Liver (tissue), 9 donors: ENCODE data around the gene XPR1. TPM values are rescaled to one million over a fixed set of nuclear protein-coding genes. Genes with fewer than 3 reads are reported as not detected.
"Not testable (repeated sequence)": the region's sequence is repeated elsewhere in the genome, so short reads cannot be mapped to it uniquely, and the experiment has no call there.

Experiments
- DNase-seq: peaks from one replicate; pipeline ENCODE4 v3.0.0-alpha.2; 2017; ENCODE audit warnings: low spot score
- H3K27ac ChIP-seq, 2 donors: one replicate each; pipeline ENCODE4 v1.7.0; 2013; ENCODE audit warnings: inconsistent platforms in 2 of 2, low read length in 2 of 2, control low read depth in 1 of 2, low read depth in 1 of 2, mild to moderate bottlenecking in 1 of 2
- H3K27me3 ChIP-seq, 4 donors: one replicate each; pipeline versions ENCODE4 v1.6.1 to v1.7.0; 2013; ENCODE audit warnings: low read length in 3 of 4, inconsistent platforms in 1 of 4, mild to moderate bottlenecking in 1 of 4, moderate library complexity in 1 of 4; ENCODE audit not compliant: control insufficient read depth in 4 of 4, insufficient read depth in 4 of 4
- H3K36me3 ChIP-seq, 4 donors: one replicate each; pipeline versions ENCODE4 v1.6.1 to v1.7.0; 2013; ENCODE audit warnings: low read length in 3 of 4, mild to moderate bottlenecking in 3 of 4, low read depth in 1 of 4, moderate library complexity in 1 of 4; ENCODE audit not compliant: control insufficient read depth in 4 of 4, insufficient read depth in 3 of 4
- H3K4me1 ChIP-seq, 4 donors: one replicate each; pipeline versions ENCODE4 v1.6.1 to v1.7.0; 2013; ENCODE audit warnings: low read length in 3 of 4, mild to moderate bottlenecking in 3 of 4, moderate library complexity in 1 of 4; ENCODE audit not compliant: control insufficient read depth in 4 of 4, insufficient read depth in 4 of 4
- H3K4me3 ChIP-seq, 3 donors: one replicate each; pipeline versions ENCODE4 v1.6.1 to v1.7.0; 2013; ENCODE audit warnings: low read length in 3 of 3, control low read depth in 1 of 3, low read depth in 1 of 3, mild to moderate bottlenecking in 1 of 3
- H3K9ac ChIP-seq, 2 donors: one replicate each; pipeline ENCODE4 v1.7.0; 2013; ENCODE audit warnings: low read length in 2 of 2, mild to moderate bottlenecking in 2 of 2, moderate library complexity in 2 of 2, control low read depth in 1 of 2, low read depth in 1 of 2
- H3K9me3 ChIP-seq, 4 donors: one replicate each; pipeline versions ENCODE4 v1.6.1 to v1.7.0; 2013; ENCODE audit warnings: low read length in 3 of 4; ENCODE audit not compliant: control insufficient read depth in 4 of 4
- CTCF ChIP-seq: fragments of 150-350 bp; IDR thresholded peaks from 2 replicates; pipeline ENCODE4 v1.5.1; 2017; ENCODE audit warnings: improper control_type of control experiment, low read depth, low read length; ENCODE audit not compliant: missing input control
- EGR1 ChIP-seq, 2 donors: IDR thresholded peaks; 2 replicates each; pipeline ENCODE4 v1.6.1; 2016 to 2018; ENCODE audit warnings: antibody characterized with exemption in 2 of 2, low read depth in 2 of 2
- FOXA1 ChIP-seq: IDR thresholded peaks from 2 replicates; pipeline ENCODE4 v1.6.1; 2016; ENCODE audit warnings: antibody characterized with exemption
- FOXA2 ChIP-seq: IDR thresholded peaks from 2 replicates; pipeline ENCODE4 v1.6.1; 2016; ENCODE audit warnings: antibody characterized with exemption
- GABPA ChIP-seq, 2 donors: IDR thresholded peaks in 1 of 2; conservative IDR thresholded peaks in 1 of 2; 2 replicates each; pipeline ENCODE4 v1.6.1; 2016; ENCODE audit warnings: antibody characterized with exemption in 2 of 2, mild to moderate bottlenecking in 1 of 2, moderate library complexity in 1 of 2
- HNF4A ChIP-seq, 2 donors: conservative IDR thresholded peaks; 2 replicates each; pipeline ENCODE4 v1.6.1; 2016; ENCODE audit warnings: antibody characterized with exemption in 2 of 2, mild to moderate bottlenecking in 2 of 2
- HNF4G ChIP-seq: IDR thresholded peaks from 2 replicates; pipeline ENCODE4 v1.6.1; 2016; ENCODE audit warnings: antibody characterized with exemption
- JUND ChIP-seq, 2 donors: IDR thresholded peaks; 2 replicates each; pipeline ENCODE4 v1.6.1; 2016; ENCODE audit warnings: antibody characterized with exemption in 2 of 2
- MAX ChIP-seq: IDR thresholded peaks from 2 replicates; pipeline ENCODE4 v1.6.1; 2016; ENCODE audit warnings: antibody characterized with exemption
- NR2F2 ChIP-seq: IDR thresholded peaks from 2 replicates; pipeline ENCODE4 v1.6.1; 2016; ENCODE audit warnings: antibody characterized with exemption
- RAD21 ChIP-seq, 2 donors: IDR thresholded peaks; 2 replicates each; pipeline ENCODE4 v1.6.1; 2016; ENCODE audit warnings: antibody characterized with exemption in 2 of 2, mild to moderate bottlenecking in 2 of 2
- REST ChIP-seq: IDR thresholded peaks from 2 replicates; pipeline ENCODE4 v1.6.1; 2016; ENCODE audit warnings: antibody characterized with exemption, mild to moderate bottlenecking
- RXRA ChIP-seq, 2 donors: IDR thresholded peaks; 2 replicates each; pipeline ENCODE4 v1.6.1; 2017 to 2018; ENCODE audit warnings: antibody characterized with exemption in 2 of 2, mild to moderate bottlenecking in 1 of 2
- SP1 ChIP-seq: IDR thresholded peaks from 2 replicates; pipeline ENCODE4 v1.6.1; 2018; ENCODE audit warnings: antibody characterized with exemption, mild to moderate bottlenecking
- TAF1 ChIP-seq: conservative IDR thresholded peaks from 2 replicates; pipeline ENCODE4 v1.6.1; 2016; ENCODE audit warnings: antibody characterized with exemption, mild to moderate bottlenecking
- YY1 ChIP-seq: IDR thresholded peaks from 2 replicates; pipeline ENCODE4 v1.6.1; 2016; ENCODE audit warnings: antibody characterized with exemption, mild to moderate bottlenecking
- ZBTB33 ChIP-seq: IDR thresholded peaks from 2 replicates; pipeline ENCODE4 v1.6.1; 2016; ENCODE audit warnings: antibody characterized with exemption
- WGBS: extraction: QIAGEN DNeasy Blood & Tissue Kit; methylation state at CpG from one replicate; pipeline ENCODE4 v1.1.7; 2013; 5-methylcytosine and 5-hydroxymethylcytosine counted together
- polyA plus RNA-seq, 2 donors: library from polyadenylated mRNA; stranded (reverse) in 1 of 2; unstranded in 1 of 2; fragments of 200-250 nt in 1 of 2; fragments of >200 nt in 1 of 2; fragmentation: Nextera tagmentation in 1 of 2; extraction: Ambion mirVana in 1 of 2; gene quantifications; one replicate each; pipeline versions ENCODE4 v1.2.1 to v1.2.3, GENCODE V29; 2013 to 2015
- total RNA-seq, 2 donors: library from RNA; depleted of rRNA; stranded (reverse); fragments of >200 nt; gene quantifications; one replicate each; pipeline ENCODE4 v1.2.3, GENCODE V29; 2014
- donor health status: healthy.
- donor health status: healthy.
- donor health status: healthy.
- donor health status: healthy.
- donor health status: healthy.

XPR1 gene
- total and polyA plus RNA-seq, 4 donors = 1.8 to 14.3 (median 5.9) TPM

GRCh38 chr1:180854456-180854855 is 222.6 kb downstream of the XPR1 start:
- no peaks in the 10 kb centered on the region for H3K27me3 ChIP-seq
- H3K4me3 ChIP-seq = no peak overlapping the region
- 77% methylated on average over 5 of the region's 5 CpGs for WGBS
- no peaks in the 10 kb centered on the region for H3K9me3 ChIP-seq
- no peaks in the 10 kb centered on the region for H3K36me3 ChIP-seq
- TF ChIP-seq MAX (no peak), FOXA1 (no peak), JUND (IDR thresholded peaks at IDR 0.05) (no peak), SP1 (no peak), HNF4A (conservative IDR thresholded peaks at IDR 0.05) (no peak), REST (no peak), TAF1 (no peak), RAD21 (IDR thresholded peaks at IDR 0.05) (no peak), CTCF (no peak), GABPA (IDR thresholded peaks at IDR 0.05 in 1 of 2, conservative IDR thresholded peaks at IDR 0.05 in 1 of 2) (no peak)
- DNase-seq = no peak
- H3K9ac ChIP-seq = no peak overlapping the region
- no peaks in the 10 kb centered on the region for H3K4me1 ChIP-seq
- no peak overlapping the region for H3K27ac ChIP-seq

- H3K4me3 ChIP-seq, DNase-seq, H3K9ac ChIP-seq, H3K36me3 ChIP-seq, H3K9me3 ChIP-seq, H3K27ac ChIP-seq, H3K27me3 ChIP-seq: not testable (repeated sequence)
- peaks cover 0 to 14% (median 13%) of the 10 kb centered on the region in 4 donors for H3K4me1 ChIP-seq
- 81% methylated on average over 7 of the region's 7 CpGs for WGBS
These were observed 226.3 kb downstream of the XPR1 start for GRCh38 chr1:180857947-180858725.

- Histone ChIP-seq H3K27ac (no peak overlapping the region), H3K9ac (no peak overlapping the region), H3K4me1 (peaks cover 0 to 14% (median 14%) of the 10 kb centered on the region in 4 donors), H3K36me3 (no peaks in the 10 kb centered on the region), H3K4me3 (no peak overlapping the region), H3K27me3 (no peaks in the 10 kb centered on the region), H3K9me3 (no peaks in the 10 kb centered on the region)
- WGBS = 100% methylated on average over 1 of the region's 1 CpG
- no peak for DNase-seq
- TF ChIP-seq ZBTB33 = no peak
- TF ChIP-seq EGR1 (IDR thresholded peaks at IDR 0.05; ENCODE audit: low read depth in 2 of 2) = no peak
- no peak for TF ChIP-seq HNF4G
- TF ChIP-seq RAD21 (IDR thresholded peaks at IDR 0.05) = no peak
- no peak for TF ChIP-seq SP1
- TF ChIP-seq FOXA1 = no peak
- TF ChIP-seq NR2F2 = no peak
- TF ChIP-seq JUND (IDR thresholded peaks at IDR 0.05) = no peak
- TF ChIP-seq FOXA2 = no peak
- no peak for TF ChIP-seq CTCF
- TF ChIP-seq MAX = no peak
- TF ChIP-seq RXRA (IDR thresholded peaks at IDR 0.05) = no peak
- TF ChIP-seq YY1 = no peak
- TF ChIP-seq GABPA (IDR thresholded peaks at IDR 0.05 in 1 of 2, conservative IDR thresholded peaks at IDR 0.05 in 1 of 2) = no peak
These were observed 227.5 kb downstream of the XPR1 start for GRCh38 chr1:180859306-180859705.
